ENCODE results near the gene TMCO4. TPM values are rescaled to one million over a fixed set of nuclear protein-coding genes. Genes with fewer than 3 reads are reported as not detected.

Gene TMCO4
- polyA plus RNA-seq, 1 experiment: 10.1 TPM

DNA sequence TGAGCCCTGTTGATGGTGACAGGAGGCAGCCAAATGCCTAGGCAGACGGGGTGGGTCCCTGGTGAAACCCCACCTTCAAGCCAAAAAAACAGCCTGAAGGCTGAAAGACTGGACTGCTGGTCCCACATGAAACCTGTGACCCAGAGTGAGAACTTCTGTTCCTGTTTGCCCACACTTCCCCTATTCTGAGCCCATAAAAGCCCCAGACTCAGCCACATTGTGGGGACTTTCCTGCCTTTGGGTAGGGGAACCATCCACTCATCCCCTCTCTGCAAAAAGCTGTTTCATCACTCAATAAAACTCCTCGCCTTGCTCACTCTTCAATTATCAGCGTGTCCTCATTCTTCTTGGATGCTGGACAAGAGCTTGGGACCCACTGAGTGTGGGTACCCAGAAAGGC, 109.9 kb downstream of the TMCO4 start:
- Histone ChIP-seq H3K9me3 (ENCODE audit: control insufficient read depth, insufficient read depth, low read length) (peaks cover 10% of the 10 kb centered on the region), H3K4me3 (ENCODE audit: low read depth, low read length) (no peak overlapping the region), H3K27ac (ENCODE audit: low read depth, low read length) (no peak overlapping the region), H3K27me3 (ENCODE audit: control insufficient read depth, insufficient read depth, low read length) (no peaks in the 10 kb centered on the region)
- TF ChIP-seq, protein P1, sequence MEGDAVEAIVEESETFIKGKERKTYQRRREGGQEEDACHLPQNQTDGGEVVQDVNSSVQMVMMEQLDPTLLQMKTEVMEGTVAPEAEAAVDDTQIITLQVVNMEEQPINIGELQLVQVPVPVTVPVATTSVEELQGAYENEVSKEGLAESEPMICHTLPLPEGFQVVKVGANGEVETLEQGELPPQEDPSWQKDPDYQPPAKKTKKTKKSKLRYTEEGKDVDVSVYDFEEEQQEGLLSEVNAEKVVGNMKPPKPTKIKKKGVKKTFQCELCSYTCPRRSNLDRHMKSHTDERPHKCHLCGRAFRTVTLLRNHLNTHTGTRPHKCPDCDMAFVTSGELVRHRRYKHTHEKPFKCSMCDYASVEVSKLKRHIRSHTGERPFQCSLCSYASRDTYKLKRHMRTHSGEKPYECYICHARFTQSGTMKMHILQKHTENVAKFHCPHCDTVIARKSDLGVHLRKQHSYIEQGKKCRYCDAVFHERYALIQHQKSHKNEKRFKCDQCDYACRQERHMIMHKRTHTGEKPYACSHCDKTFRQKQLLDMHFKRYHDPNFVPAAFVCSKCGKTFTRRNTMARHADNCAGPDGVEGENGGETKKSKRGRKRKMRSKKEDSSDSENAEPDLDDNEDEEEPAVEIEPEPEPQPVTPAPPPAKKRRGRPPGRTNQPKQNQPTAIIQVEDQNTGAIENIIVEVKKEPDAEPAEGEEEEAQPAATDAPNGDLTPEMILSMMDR (IDR thresholded peaks at IDR 0.05; ENCODE audit: low read depth, low read length): no peak
- CTCF ChIA-PET: interaction anchor here (0.9 to 4.2 kb wide), 3 partner anchors 15 to 28 kb away, joined by 3 to 20 read pairs (median 6); no protein-coding TSS in a partner anchor
- no peak for DNase-seq (ENCODE audit: low read depth, low spot score)
- POLR2A ChIA-PET: no interaction called here

DNA sequence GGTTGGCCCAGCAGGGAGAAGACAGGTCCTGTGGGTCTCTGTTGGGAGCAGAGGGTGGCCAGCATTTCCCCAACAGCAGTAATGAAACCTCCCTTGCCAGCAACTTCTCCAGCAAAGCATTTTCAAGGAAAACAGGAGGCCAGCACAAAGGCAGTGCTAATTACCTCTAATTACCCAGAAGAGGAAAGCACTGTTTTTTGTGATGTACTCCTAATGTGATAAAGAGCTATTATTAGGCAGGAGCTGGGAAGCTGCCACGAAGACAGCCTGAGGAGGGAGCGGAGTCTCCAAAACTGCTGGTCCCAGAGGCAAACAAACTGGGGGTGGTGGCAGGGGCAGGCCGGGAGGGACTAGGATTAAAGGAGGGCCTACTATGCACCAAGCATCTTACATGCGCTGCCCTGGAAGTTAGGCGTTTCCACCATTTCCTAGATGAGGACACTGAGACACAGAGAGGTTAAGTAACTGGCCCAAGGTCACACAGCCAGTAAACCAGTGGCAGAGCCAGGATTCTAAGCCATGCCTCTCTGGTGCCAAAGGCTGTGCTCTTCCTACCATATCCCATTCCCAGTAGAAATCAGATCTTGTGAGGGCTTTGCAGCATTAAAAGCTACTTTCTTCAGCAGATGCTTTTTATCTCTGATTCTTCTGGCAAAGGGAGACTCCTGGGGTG, 110.5 kb downstream of the TMCO4 start:
- ChIA-PET CTCF (interaction anchor here (0.9 to 4.2 kb wide), 2 partner anchors 15 to 27 kb away, joined by 3 to 20 read pairs; no protein-coding TSS in a partner anchor), POLR2A (no interaction called here)
- no peak for DNase-seq (ENCODE audit: low read depth, low spot score)
- H3K9me3 ChIP-seq (ENCODE audit: control insufficient read depth, insufficient read depth, low read length): peaks cover 13% of the 10 kb centered on the region
- H3K27ac ChIP-seq (ENCODE audit: low read depth, low read length): no peak overlapping the region
- H3K4me3 ChIP-seq (ENCODE audit: low read depth, low read length): no peak overlapping the region
- TF ChIP-seq, protein P1 (IDR thresholded peaks at IDR 0.05; ENCODE audit: low read depth, low read length): no peak
- no peaks in the 10 kb centered on the region for H3K27me3 ChIP-seq (ENCODE audit: control insufficient read depth, insufficient read depth, low read length)

DNA sequence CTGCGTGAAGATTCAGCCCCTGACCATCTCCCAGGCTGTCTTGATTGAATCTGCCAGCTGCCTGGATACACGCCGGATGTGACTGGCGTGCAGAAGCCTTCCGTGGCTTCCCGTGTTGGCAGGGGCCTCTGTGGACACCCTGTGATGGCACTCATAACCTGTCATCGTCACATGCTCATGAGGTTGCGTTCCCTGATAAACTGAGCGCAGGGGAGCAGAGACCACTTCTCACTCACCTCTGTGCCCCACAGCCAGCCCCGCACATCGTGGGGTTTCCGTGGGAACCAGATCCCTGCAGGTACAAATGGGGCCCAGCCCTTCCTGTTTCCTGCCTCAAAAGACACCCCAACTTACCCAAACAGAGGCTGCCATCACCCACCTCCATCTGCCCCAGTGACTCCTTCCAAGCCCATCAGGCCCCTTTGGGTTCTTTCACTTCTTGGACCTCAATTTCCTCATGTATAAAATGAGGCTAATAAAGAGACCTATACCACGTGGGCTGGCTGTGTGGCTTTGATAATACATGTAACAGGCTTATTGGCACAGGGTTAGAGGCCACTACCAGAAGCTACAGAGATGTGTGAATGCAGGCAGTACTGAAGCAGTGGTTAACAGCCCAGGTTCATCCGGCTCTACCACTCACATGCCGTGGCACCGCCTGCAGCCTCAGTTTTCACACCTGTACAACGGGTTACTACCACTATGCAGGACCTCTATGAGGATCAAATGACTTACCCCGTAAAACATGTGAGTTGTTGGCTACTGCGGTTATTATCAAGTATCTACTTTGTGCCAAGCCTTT, 111.5 kb downstream of the TMCO4 start:
- Histone ChIP-seq H3K27ac (ENCODE audit: low read depth, low read length) (no peak overlapping the region), H3K4me3 (ENCODE audit: low read depth, low read length) (no peak overlapping the region), H3K9me3 (ENCODE audit: control insufficient read depth, insufficient read depth, low read length) (peaks cover 13% of the 10 kb centered on the region), H3K27me3 (ENCODE audit: control insufficient read depth, insufficient read depth, low read length) (no peaks in the 10 kb centered on the region)
- TF ChIP-seq, protein P1 (IDR thresholded peaks at IDR 0.05; ENCODE audit: low read depth, low read length): no peak
- CTCF ChIA-PET: interaction anchor here (4.2 kb wide), 1 partner anchor 16 kb away, joined by 20 read pairs; no protein-coding TSS in a partner anchor
- DNase-seq (ENCODE audit: low read depth, low spot score): no peak
- POLR2A ChIA-PET: no interaction called here

DNA sequence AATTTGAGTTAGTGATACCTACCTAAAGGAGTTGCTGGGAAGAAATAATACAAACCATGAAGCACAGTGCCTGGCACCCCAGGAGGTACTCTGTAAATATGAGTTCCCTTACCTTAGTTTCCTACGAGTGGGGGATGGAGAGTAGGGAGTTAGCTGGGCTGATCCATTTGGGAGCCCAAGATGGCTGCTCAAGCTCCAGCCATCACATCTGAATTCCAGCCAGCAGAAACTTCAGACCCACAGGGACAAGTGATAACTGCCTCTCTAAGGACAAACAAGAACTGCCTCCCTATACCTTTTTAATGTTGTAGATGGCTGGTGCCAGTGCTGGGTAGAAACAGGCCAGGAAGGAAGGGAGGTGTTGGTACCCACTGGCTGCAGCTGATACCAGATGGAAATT, 112.3 kb downstream of the TMCO4 start:
- no peak overlapping the region for H3K4me3 ChIP-seq (ENCODE audit: low read depth, low read length)
- H3K9me3 ChIP-seq (ENCODE audit: control insufficient read depth, insufficient read depth, low read length): peaks cover 13% of the 10 kb centered on the region
- TF ChIP-seq, protein P1 (IDR thresholded peaks at IDR 0.05; ENCODE audit: low read depth, low read length): no peak
- no peaks in the 10 kb centered on the region for H3K27me3 ChIP-seq (ENCODE audit: control insufficient read depth, insufficient read depth, low read length)
- ChIA-PET CTCF (interaction anchor here (4.2 kb wide), 1 partner anchor 17 kb away, joined by 20 read pairs; no protein-coding TSS in a partner anchor), POLR2A (no interaction called here)
- no peak for DNase-seq (ENCODE audit: low read depth, low spot score)
- no peak overlapping the region for H3K27ac ChIP-seq (ENCODE audit: low read depth, low read length)

DNA sequence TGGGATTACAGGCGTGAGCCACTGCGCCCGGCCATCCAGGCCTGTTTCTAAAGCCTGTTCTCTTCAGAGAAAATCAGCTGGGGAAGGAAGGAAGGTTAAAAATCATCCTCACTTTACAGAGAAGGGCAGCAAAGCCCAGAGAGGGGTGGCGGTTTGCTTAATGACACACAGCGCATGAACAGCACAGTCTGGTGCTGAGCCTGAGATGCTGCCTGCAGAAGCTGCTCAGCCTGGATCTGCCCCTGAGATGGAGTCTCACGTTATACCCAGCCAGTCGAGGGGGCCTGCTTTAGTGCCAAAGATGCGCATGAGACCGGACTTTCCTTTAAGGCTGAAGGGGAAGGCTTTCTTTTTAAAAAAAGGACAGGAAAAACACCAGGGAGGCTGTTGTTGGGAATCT, 113.7 kb downstream of the TMCO4 start:
- no peaks in the 10 kb centered on the region for H3K27me3 ChIP-seq (ENCODE audit: control insufficient read depth, insufficient read depth, low read length)
- TF ChIP-seq, protein P1 (IDR thresholded peaks at IDR 0.05; ENCODE audit: low read depth, low read length): no peak
- H3K9me3 ChIP-seq (ENCODE audit: control insufficient read depth, insufficient read depth, low read length): peaks cover 13% of the 10 kb centered on the region
- DNase-seq (ENCODE audit: low read depth, low spot score): no peak
- ChIA-PET POLR2A (no interaction called here), CTCF (interaction anchor here (1.1 kb wide), 1 partner anchor 18 kb away, joined by 4 read pairs; no protein-coding TSS in a partner anchor)
- H3K27ac ChIP-seq (ENCODE audit: low read depth, low read length): no peak overlapping the region
- no peak overlapping the region for H3K4me3 ChIP-seq (ENCODE audit: low read depth, low read length)
